NCI-H1417 treated with DMSO at 0.1 percent for 48 hours (cell line): ENCODE data around the gene OR6N1.

Experiments
- DNase-seq: peaks from one replicate; lab custom pipeline; 2025; lab: John Stamatoyannopoulos, UW

The OR6N1 gene

DNA sequence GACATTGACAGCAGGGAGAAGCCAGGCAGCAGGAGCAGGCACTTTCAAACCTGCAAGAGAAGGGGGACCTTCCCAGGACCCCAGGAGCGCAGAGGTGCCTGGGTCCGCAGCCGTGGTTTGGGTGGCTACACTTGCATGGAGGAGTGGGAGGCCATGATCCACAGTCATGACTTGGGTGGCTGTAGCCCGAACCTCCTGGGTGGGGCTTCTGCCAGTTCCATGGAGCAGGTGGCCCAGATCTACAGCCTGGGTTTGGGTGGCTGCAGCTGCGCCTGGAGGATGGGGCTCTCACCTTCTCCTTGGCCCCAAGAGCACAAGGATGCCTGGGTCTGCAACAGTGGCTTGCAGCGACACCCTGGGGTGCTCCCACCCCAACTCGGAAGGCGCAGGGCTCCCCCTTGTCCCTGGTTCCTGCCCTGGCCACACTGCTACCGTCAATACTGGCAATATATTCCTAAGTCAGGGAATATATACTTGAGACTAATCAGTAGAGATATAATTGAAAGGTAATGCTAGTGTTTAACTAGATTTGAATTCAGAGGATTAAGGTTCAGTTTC lies 19.8 kb downstream of the OR6N1 start:
- no peak for DNase-seq

DNA sequence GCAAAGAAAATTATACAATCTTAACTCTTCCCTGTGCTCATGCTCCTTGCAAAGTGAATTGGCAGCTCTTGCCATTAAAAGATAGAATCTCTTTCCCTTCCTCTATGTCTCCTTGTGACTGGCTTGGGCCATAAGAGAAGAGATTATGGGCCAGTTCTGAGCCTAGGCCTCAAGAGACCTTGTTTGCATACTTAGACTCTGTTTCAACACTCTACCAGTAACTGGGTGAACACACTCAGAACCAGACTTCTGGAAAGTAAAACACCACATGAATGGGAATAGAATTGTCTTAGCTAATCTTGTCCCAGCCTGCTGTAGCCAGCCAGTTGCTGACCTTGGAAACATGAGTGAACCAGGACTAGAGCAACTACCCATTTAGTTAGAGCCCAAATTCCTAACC lies 36.1 kb downstream of the OR6N1 start:
- no peak for DNase-seq

DNA sequence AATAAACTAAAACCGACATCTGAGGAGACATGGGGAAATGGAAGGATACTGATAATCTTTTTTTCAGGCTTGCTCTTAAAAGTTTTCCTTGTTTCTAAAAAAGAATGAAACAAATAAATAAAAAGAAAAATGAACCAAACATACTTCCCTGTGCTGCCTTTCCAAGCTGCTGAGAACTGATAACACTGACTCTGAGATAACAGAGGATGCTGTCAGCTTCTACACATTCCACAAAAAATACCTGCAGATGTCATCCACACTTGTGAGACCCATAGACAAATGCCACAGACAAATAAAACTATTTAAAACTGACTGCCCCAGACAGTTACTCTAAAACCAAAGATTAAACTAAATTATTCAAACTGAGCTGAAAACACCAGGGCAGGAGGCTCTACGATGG lies 39.5 kb downstream of the OR6N1 start:
- DNase-seq = no peak

DNA sequence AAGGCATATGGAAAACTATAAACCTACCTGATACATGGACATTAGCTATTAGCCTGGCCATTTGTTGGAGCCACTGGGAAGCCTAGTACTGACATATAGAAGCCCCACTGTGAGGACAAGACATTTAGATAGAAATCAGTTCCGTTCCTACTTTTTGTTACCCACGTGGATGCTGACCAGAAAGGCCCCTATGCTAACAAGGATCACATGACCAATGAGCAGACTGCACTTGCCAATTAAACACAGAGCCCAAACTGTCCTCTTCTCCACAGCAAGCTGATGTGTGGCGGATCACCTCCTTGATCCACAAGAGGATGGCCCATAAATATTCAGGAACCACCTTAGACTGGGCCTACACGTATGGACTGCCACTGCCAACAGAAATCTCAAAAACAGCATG lies 40.3 kb downstream of the OR6N1 start:
- no peak for DNase-seq

DNA sequence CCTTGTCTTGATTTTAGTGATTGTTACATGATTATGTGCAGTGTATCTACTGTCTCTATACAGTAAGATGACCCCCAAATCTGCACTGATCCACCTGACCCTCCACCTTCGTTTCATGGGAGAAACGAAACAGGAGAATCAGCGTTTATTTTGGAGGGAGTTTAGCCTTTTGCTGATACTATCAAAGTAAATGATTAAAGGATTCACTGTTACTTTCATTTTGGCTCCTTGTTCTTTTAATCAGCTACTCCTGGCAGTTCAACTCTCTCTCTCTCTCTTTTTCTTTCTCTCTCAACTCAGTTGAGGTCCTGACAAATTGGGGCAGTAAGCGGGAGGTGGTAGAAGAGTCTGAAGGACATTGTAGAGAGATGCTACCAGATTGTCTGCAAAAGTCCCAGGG lies 41.5 kb downstream of the OR6N1 start:
- no peak for DNase-seq

DNA sequence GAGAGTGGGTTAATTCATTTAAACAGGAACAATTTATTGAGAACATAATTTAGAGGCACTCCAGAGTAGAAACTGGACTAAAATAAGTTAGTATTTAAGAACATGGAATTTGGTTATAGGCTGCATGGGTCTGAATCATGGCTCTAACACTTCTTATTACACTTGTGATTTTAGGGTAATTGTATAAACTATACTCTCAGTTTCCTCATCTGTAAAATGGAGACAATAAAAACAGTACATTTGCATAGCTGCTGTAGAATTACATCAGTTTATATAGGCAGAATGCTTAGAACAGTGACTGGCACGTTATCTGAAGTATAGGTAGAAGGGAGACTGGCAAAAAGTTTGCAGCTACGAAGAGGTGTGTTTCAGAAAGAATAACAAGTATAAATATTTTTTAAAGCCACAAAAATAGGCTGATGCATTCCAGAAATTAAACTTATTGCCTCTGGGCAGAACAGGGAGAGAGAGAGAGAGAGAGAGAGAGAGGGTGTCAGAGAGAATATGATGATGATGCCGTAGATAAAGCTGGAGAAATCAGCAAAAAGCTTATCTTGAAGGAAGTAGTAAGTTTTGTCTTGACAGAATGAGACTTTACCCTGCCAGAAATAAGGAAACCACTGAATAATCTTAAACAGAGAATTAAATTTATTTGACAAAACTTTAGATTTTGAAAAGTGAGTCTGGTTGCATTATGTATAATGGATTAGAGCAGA lies 43.3 kb downstream of the OR6N1 start:
- no peak for DNase-seq

DNA sequence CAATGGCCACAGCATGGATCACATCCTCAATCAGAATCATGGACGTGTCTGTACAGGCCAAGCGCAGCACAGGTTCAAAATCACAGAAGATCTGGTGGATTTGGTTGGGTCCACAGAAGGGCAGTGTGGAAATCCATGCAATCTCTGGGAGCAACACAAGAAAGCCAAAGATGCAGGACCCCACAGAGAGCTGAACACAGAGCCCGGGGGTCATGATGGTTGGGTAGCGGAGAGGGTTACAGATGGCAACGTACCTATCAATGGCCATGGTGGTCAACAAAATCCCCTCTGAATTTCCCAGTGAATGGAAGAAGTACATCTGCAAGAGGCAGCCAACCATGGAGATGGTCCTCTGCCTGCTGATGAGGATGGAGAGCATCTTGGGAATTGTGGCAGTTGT lies 47.6 kb downstream of the OR6N1 start:
- no peak for DNase-seq

DNA sequence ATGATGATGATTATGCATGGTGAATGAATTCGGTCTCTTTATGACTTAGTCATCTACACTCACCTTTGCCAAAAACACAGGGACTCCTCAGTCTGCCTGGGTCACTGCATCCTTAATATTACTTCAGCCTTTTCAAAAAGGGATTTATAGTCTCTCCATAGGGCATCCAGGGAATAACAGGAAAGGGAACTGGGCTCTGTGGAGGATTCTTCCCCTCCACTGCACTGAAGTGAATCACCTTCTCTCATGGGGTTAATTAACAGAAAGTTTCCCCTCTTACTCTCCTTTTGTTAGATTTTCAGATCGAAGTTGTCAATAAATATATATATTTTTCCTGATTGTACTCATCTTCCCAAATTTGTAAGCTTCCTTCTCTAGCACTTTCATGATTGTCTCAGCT lies 51.4 kb downstream of the OR6N1 start, which contains the start of gene OR6K3:
Gene OR6K3 (minus strand): TSS at position 101 of the 400 bp plus-strand sequence. CDS start 2,605 bp downstream, outside the sequence.
- DNase-seq = no peak

DNA sequence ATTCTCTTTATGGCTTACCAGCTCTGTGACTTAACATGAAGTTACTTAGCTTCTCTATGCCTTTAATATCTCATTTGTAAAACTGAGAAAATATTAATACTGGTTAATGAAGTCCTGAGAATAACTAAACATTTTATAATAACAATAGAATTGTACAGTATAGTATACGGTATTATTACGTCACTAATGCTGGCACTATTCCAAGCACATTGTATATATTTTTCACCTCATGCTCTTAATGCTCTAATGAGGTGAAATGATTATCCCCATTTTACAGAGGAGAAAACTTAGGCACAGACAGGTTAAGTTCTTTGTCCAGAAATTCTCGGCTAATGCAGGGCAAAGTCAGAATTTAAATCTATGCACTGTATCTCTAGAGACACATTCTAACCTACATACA lies 52.3 kb downstream of the OR6N1 start:
- no peak for DNase-seq

DNA sequence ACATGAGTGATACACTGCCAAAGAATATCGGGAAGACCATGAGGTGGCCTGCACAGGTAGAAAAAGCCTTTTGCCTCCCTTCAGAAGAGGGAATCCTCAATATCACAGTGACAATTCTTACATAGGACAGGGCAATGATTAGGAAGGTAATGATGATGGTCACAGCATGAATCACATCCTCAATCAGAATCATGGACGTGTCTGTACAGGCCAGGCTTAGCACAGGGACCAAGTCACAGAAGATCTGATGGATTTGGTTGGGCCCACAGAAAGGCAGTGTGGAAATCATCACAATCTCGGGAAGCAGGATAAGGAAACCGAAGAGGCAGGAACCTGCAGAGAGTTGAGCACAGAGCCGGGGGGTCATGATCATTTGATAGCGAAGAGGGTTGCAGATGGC lies 54.7 kb downstream of the OR6N1 start:
- DNase-seq = no peak

DNA sequence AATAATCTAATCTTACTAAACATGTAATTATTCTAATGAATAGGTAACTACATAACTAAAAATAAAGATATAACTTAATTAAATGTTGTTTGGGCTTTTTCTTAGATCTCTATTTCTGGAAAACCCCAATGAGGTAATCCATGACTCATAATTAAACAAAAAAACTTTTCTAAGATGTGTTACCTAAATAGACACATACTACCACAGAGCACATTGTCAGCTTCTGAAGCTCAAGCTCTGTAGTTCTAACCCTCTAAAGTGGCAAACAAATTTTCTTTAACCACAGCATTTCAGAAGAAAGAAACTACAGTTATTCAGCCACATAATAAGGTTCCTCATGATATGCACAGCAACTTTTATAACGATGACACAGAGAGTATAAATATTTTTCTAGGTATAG lies 55.7 kb downstream of the OR6N1 start:
- no peak for DNase-seq

DNA sequence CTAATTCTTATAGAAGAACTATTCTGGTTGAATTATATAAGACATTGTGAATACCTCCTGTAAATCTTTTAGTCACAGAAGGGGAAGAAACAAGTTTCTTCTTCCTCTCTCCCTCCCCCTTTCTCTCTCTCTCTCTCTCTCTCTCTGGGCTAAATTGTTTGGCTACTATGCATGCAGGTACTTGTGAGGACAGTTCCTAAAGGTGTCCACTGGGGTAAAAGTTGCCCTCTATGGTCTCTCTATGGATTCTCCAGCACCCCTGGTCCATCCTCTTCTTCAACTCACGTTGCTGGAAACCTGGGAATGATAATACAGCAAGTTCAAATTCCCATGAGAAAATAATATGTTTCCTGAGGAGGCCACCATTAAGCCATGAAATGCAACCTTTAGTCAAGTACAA lies 57.2 kb downstream of the OR6N1 start:
- no peak for DNase-seq
